NCI-H1694 (cell line): ENCODE measurements around the gene BAIAP2.
A peak's percentile ranks its signal among the peaks of the same experiment; 100 is the strongest.
"Not testable (repeated sequence)": the region's sequence is repeated elsewhere in the genome, so short reads cannot be mapped to it uniquely, and the experiment has no call there.

Experiments
- DNase-seq: peaks from one replicate; lab custom pipeline; 2025; lab: John Stamatoyannopoulos, UW

Gene BAIAP2

DNA sequence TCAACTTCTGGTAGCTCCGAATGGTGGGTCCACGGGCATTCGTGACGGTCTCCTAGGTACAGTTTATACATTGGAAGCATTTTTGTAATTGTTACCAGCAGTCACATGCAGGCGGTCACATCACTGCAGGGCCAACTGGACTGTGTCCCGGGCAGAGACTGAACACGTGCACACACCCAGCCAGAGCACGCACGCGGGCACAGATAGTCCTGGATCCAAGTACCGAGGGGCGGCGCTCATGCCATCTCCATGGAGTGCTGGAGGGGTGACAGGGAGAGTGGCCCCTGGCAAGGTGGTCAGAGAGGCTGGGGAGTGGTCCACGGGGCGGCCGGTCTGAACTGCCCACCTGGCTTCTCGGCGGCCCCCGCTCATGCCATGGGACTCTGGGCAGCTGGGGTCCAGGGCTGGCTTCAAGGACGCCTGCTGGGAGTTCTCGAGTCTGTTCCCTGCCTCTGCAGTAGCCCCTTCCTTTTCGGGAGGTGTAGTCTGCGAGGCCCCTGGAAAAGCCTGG, 34.2 kb downstream of the BAIAP2 start:
- DNase-seq, result no peak

- DNase-seq, result no peak
Measured at GRCh38 chr17:81070541-81071246, 35.7 kb downstream of the BAIAP2 start.

GRCh38 chr17:81071761-81072741, 37.1 kb downstream of the BAIAP2 start:
- DNase-seq, result no peak

DNA sequence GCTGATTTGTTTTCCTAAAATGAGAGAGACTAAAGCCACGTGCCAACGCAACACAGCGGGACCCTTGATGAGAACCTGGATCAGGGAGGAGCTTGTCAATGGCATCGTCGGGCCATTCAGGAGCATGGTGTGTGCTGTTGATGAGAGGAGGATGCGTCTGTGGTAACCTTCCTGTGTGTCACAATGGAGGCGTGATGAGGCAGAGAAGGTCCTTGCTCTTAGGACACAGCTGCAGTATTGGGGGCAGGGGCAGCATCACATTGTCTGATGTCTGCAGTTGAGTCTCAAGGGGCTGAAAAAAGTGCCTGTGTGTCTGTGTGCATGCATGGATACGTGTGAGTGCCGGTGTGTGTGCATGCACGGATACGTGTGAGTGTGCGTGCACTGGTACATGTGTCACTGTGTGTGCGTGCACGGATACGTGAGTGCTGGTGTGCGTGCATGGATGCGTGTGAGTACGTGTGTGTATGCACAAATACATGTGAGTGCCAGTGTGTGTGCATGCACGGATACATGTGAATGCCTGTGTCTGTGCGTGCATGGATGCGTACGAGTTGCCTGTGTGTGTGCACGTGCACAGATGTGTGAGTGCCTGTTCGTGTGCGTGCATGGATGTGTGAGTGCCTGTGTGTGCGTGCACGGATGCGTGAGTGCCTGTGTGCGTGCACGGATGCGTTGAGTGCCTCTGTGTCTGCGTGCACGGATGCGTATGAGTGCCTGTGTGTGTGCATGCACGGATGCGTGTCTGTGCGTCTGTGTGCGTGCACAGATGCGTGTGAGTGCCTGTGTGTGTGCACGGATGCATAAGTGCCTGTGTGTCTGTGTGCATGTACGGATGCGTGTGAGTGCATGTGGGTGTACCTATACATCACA, 39.3 kb downstream of the BAIAP2 start:
- no peak for DNase-seq

GRCh38 chr17:81074875-81075274, 39.9 kb downstream of the BAIAP2 start:
- no peak for DNase-seq

DNA sequence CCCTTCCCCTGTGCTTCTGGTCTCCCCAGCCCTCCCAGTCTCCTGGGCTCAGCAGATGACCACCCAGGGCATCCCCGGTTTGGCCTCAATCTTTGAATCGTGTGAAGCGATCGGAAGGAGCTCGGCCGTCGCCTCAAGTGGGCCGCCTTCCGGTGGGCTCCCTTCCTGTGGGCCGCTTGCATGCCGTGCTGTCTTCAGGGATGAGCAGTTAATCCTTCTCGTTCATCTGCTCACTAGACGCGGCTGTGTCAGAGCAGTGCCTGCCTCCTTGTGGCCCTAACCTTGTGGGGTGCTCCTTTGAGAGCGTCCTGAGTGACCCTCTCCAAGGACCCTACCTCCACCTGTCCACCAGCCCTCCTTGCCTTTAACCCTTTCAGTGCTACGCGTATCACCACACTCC, 40.4 kb downstream of the BAIAP2 start:
- DNase-seq, result no peak

GRCh38 chr17:81076141-81076679, 41.3 kb downstream of the BAIAP2 start:
- DNase-seq, result peak; percentile 79

DNA sequence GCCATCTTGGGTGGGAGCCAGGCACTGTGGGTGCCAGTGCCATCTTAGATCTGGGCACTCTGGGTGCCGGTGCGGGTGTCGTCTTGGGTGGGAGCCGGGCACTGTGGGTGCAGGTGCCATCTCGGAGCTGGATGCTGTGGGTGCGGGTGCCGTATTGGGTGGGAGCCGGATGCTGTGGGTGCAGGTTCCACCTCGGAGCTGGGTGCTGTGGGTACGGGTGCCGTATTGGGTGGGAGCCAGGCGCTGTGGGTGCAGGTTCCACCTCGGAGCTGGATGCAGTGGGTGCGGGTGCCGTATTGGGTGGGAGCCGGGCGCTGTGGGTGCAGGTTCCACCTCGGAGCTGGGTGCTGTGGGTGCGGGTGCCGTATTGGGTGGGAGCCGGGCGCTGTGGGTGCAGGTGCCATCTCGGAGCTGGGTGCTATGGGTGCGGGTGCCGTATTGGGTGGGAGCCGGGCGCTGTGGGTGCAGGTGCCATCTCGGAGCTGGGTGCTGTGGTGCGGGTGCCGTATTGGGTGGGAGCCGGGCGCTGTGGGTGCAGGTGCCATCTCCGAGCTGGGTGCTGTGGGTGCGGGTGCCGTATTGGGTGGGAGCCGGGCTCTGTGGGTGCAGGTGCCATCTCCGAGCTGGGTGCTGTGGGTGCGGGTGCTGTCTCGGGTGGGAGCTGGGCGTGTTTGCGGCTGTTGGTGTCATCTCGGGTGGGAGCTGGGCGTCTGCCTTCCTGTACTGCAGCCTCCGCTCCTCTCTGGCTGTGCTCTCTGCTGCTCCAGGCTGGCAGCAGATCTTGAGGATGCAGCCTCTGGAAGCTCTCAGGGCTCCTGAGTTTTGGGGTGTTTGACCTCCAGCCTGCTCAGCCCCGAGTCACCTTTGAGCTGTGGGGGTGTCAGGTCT, 43.3 kb downstream of the BAIAP2 start:
- not testable (repeated sequence) for DNase-seq

DNA sequence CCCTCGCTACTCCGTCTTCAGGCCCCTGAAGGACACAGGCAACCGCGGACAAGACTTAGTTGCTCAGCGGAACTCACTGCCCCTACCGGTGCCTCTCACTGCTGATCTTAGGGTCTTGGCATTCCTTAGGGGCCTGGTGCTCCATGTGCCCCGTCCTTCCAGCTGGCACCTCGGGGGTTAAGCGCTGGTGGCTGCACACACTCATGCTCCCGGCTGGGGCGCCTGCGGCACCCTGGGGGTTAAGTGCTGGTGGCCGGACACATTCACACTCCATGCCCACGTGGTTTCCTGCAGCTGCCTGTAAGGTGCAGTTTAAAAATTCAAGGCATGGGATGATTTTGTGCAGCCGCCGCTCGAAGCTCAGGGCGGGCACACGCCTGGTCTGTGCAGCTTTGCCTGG, 45.1 kb downstream of the BAIAP2 start:
- DNase-seq, result no peak

DNA sequence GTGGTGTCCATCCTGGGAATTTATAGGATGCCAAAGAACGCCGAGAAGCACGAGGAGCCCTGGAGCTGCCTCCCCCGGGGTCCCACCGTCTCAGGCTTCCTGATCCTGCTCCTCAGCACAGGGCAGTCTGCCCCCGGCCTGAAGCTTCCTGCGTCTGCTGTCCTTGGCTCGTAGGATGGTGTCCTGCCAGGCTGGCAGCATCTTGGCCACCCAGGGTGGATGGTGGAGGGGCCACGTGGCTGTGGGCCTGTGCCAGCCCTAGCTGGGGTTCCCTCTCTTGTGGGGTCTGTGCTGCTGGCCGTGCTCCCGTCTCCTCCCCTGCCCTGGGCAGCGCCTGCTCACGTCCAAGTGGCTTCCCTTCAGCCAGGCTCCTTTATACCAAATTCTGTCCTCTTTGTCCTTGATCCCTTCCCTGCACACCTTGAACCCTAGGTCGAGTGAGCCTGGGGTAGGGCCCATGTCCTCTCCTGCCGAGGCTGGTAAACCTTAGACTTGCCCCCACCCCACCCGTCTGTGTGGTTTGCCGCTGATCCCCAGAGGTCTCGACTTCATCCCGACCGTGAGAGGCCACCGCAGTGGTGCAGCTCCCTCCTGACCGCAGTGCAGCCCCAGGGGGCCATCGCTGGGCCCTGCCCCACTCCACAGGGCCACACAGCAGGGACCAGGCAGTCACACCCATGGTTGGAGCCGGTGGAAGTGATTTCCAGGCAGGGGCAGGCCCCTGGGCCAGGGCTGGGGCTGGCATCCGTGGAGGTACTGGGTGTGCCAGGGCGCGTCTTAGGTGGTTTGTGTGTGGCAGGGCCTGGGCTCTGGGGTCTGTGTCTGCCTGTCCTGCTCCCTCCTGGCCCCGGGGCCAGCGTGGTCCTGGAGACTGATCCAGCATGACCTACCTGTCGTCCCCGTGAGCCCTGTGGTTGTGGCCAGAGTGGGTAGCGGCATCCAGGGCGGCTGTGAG, 46.5 kb downstream of the BAIAP2 start:
- no peak for DNase-seq

DNA sequence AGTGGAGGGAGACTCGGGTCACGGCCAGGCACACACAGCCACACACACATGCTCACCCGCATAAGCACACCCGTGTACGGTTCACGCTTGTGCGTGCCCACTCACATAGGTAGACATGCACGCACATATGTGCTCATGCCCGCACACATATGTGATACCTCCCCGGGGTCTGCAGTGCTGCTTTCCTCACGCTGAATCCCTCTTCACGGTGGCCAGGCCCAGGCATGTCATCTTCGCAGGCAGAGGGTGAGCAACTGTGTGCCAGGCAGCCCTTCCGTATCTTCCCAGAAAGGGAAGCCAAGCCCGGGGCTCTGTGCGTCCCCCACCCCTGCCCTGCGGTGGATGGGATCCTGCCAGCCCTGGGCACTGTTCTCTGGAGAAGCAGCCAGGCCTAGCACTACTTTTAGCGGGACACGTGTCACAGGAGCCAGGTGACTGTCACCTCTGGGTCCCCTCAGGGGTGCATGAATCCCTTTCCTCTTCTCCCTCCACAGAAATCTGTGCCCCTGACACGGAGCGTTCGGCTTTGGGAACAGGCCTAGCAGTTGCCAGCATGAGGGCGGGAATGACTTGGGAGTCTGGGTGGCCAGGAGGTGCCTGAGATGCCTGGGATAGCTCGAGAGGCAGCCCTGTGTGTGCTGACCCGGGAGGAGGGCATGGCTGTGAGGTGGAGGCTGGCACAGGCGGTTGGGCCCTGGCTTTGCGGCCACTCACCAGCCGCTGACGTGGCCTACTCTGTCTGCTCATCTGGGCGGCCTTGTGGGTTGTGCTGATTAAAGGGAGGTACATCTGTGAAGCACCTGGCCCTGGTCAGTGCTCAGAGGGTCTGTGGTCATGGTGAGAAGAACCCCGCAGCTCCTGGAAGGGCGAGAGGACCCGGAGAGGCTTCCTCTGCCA, 47.5 kb downstream of the BAIAP2 start:
- no peak for DNase-seq

GRCh38 chr17:81083125-81083765, 48.3 kb downstream of the BAIAP2 start:
- no peak for DNase-seq

- DNase-seq, result no peak
Measured at GRCh38 chr17:81084680-81085419, 49.9 kb downstream of the BAIAP2 start.

GRCh38 chr17:81085420-81085911, 50.5 kb downstream of the BAIAP2 start:
- no peak for DNase-seq

DNA sequence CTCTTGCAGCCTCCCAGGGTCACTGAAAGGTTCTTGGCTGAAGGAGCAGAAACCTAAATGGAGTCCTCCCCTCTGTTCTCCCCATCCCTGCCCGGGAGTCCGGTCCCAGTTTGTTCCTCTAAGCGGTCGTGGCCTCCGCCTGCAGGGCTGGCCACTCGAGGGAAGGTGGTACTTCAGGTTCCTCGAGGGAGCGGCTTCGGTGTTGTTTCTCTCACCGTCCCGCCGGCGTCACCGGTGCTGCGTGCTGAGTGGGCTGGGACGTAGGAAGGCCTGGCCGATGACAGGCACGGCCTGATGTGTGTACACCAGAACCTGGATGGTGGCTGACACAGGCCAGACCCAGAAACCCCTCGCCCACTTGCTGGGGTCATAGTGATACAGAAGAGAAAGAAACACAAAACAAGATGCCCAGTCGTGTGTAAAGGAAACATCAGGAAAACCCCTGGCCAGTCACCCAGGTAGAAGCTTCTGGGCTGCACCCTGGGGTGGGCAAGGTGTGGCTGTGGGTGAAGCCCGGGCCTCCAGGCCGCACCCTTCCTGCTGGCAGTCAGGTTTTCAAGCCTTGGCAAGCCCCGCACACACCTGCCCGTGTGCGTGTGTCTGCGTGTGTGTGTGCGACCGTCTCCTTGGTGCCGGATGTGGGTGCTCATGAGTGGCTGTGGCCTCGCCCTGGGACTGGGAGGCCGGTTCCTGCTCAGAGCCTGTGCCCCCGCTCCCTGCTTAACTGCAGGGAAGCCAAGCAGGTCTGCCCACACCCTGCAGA, 52.0 kb downstream of the BAIAP2 start:
- DNase-seq, result no peak
